Measurements from ENCODE around the gene CARS2.

CARS2 gene

DNA sequence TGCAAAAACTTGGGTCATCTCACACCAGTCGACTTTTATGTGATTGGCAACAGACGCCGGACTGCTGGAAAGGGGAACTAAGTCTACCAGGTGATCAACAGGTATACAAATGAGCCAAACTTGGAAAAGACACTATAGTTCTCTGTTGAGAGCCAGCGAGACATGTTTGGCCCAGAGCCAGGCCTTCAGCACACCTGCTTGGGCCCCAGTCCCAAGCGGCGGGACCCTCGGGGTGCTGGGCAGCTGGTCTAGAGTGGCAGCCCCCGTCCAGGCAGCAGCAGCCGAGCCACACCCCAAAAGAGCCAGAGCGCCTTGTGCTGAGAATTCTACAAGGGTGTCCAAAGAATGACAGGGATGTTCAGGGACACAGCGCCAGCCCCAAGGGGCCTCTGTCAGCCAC is 62.6 kb downstream of the CARS2 start:
- no peak for TF ChIP-seq Cebpa-rat (IDR thresholded peaks at IDR 0.05)
- no peaks in the 10 kb centered on the region for H3K9me3 ChIP-seq (replicated peaks in 1 of 11)
- no peak overlapping the region for H3K4me3 ChIP-seq
- H3K4me2 ChIP-seq, result no peak overlapping the region
- peaks cover 5 to 96% (median 77%) of the 10 kb centered on the region in 11 experiments; a peak in 21 of 22 replicates for H4K20me1 ChIP-seq
- no peak overlapping the region for H3K9ac ChIP-seq
- H3K4me1 ChIP-seq, result peaks cover 4 to 44% (median 35%) of the 10 kb centered on the region in 10 experiments; a peak in 18 of 20 replicates
- H3K36me3 ChIP-seq, result peaks cover 54 to 91% (median 68%) of the 10 kb centered on the region in 11 experiments
- H3K27me3 ChIP-seq, result no peaks in the 10 kb centered on the region
- H3K27ac ChIP-seq, result no peak overlapping the region

DNA sequence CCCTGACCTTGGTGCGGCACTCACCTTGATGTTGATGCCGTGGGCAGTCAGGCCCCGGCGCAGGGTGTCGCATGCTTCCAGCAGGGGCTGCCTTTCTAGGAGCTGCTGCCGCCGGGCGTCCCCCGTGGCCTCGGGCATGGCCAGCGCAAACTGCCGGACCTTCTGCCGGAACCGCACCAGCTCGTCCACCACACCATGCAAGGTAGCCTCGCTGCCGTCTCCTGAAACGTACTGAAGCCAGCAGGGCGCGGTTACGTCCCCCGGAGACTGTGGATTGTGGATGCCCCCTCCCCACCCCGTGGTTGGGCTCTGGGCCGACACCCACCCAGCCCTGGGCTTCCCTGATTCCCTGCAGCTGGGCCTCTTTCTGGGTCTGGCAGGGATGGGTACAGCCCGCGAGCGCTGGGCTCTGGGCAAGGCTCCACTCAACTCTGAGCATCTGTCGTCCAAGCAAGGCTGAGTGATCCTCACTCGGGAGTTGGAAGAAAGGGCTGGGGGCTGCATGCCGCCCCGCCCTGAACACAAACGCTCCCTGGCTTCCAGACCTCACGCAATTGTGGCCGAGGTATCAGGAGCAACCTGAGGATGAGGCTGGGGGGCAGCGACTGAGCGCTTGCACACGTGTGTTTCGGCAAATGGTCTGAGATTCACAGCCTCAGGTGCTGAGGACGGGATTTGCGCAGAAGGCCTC is 63.5 kb downstream of the CARS2 start:
- peaks cover 63 to 98% (median 77%) of the 10 kb centered on the region in 11 experiments for H3K36me3 ChIP-seq
- no peaks in the 10 kb centered on the region for H3K27me3 ChIP-seq
- peaks cover 10 to 97% (median 82%) of the 10 kb centered on the region in 11 experiments; a peak in 21 of 22 replicates for H4K20me1 ChIP-seq
- H3K9ac ChIP-seq, result 0 out of 22 replicates have a peak overlapping the region, but pooled peaks of 1 of the 11 experiments have one; percentile 15
- peaks cover 4 to 35% (median 26%) of the 10 kb centered on the region in 10 experiments; a peak in 18 of 20 replicates for H3K4me1 ChIP-seq
- H3K4me2 ChIP-seq, result no peak overlapping the region
- no peaks in the 10 kb centered on the region for H3K9me3 ChIP-seq (replicated peaks in 1 of 11)
- H3K27ac ChIP-seq, result no peak overlapping the region
- no peak overlapping the region for H3K4me3 ChIP-seq
- TF ChIP-seq Cebpa-rat (IDR thresholded peaks at IDR 0.05), result no peak

DNA sequence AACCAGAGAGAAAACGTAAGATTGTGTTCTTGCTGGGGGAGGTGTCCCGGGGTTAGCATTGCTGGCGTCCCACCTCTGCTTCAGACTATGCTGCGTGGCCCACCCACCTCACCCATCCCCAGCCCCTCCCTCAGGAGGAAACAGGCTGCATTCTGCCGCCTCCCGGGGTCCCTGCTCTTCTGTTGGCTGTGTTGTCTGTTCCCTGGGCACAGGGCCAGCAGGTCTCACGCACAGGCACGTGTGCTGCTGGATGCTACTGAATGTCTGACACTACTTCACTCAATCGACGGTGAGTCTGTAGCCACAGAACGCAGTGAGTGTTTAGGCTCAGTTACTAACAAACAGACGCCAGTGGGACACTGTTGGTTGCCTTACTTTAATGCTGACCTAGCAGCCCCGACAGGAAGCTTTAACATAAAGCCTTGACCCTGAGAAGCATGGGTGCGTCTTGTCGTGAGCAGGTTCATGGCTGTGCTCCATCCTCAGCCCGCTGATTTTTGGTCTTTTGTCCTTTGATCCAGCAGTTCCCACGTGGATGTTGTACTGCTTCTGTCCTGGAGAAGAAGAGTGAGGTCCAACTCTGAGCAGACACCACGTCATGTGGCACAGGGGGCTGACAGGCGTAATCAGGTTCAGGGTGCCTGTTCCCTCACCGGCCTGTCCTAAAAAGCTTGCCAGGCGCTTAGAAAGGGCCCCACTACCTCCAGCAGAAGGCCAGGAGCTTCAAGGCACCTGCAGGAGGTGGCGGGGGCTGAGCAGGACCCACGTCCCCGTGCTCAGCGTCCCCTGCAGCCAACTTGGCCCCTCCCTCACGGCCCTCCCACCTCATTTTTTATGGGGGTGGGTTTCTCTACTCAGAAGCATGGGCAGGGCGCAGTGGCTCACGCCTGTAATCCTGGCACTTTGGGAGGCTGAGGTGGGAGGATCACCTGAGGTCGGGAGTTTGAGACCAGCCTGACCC is 64.6 kb downstream of the CARS2 start:
- peaks cover 4 to 32% (median 24%) of the 10 kb centered on the region in 10 experiments; a peak in 18 of 20 replicates for H3K4me1 ChIP-seq
- no peak overlapping the region; a peak in 2 of 22 replicates for H3K4me2 ChIP-seq
- no peak overlapping the region for H3K4me3 ChIP-seq
- no peaks in the 10 kb centered on the region for H3K9me3 ChIP-seq (replicated peaks in 1 of 11)
- no peaks in the 10 kb centered on the region for H3K27me3 ChIP-seq
- H3K9ac ChIP-seq, result peak overlapping the region in 1 of 11 experiments; percentile 26; a peak in 1 of 22 replicates
- peaks cover 74 to 98% (median 88%) of the 10 kb centered on the region in 11 experiments for H3K36me3 ChIP-seq
- peak overlapping the region in 1 of 11 experiments; percentile 43; a peak in 1 of 22 replicates for H3K27ac ChIP-seq
- no peak for TF ChIP-seq Cebpa-rat (IDR thresholded peaks at IDR 0.05)
- H4K20me1 ChIP-seq, result peaks cover 14 to 97% (median 80%) of the 10 kb centered on the region in 11 experiments; a peak in 21 of 22 replicates

DNA sequence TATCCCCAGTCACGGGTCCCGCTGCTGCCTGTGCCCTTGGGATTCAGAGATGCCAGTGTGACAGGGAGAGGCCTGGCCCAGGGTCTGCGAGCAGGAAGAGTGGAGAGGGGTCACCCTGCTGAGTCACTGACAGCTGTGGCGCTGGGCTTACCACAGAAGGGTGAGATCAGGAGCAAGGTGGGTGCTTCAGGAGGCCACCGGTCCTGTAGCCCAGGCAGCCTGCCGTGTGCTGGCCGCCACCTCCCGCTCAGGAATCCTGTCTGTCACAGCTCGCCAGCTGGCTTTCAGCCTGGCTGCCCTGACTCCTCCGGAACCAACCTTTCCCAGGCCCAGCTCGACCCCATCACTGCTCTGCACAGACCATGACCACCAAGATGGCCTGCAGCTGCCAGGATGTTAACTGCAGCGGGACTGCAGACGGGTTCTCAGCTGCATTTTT is 65.3 kb downstream of the CARS2 start:
- Histone ChIP-seq H3K4me1 (peaks cover 4 to 25% (median 21%) of the 10 kb centered on the region in 10 experiments; a peak in 18 of 20 replicates), H3K36me3 (peaks cover 82 to 99% (median 92%) of the 10 kb centered on the region in 11 experiments), H3K27ac (peak overlapping the region in 4 of 11 experiments; percentile 8 to 43 (median 18); a peak in 3 of 22 replicates), H4K20me1 (peaks cover 14 to 97% (median 81%) of the 10 kb centered on the region in 11 experiments; a peak in 21 of 22 replicates), H3K27me3 (no peaks in the 10 kb centered on the region), H3K4me3 (no peak overlapping the region), H3K4me2 (peak overlapping the region in 5 of 11 experiments; percentile 26 to 44 (median 33); a peak in 11 of 22 replicates), H3K9me3 (replicated peaks in 1 of 11) (no peaks in the 10 kb centered on the region), H3K9ac (peak overlapping the region in 5 of 11 experiments; percentile 18 to 41 (median 26); a peak in 3 of 22 replicates)
- no peak for TF ChIP-seq Cebpa-rat (IDR thresholded peaks at IDR 0.05)

DNA sequence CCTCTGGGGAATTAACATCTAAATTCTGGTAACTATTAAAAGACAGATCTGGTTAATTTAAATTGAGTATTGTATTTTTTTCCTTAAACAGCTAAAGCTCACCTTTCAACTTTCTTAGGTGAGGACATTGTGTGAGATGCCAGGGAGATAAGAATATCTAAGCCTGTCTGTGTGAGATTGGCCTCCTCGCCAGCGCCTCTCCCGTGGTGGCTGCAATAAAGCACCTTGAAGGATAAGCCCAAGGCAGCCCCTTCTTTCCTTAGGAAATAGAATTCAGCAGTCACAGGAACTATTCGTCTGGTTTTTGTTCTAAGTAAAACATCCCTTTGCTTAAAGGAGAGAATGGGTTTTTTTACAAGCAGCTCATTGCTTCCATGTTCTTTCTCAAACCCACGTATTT is 66.0 kb downstream of the CARS2 start:
- H3K27me3 ChIP-seq, result no peaks in the 10 kb centered on the region
- H3K4me2 ChIP-seq, result peak overlapping the region in 2 of 11 experiments; percentile 33 to 42; a peak in 3 of 22 replicates
- TF ChIP-seq Cebpa-rat (IDR thresholded peaks at IDR 0.05), result no peak
- H3K4me1 ChIP-seq, result peaks cover 4 to 18% (median 15%) of the 10 kb centered on the region in 10 experiments; a peak in 18 of 20 replicates
- H4K20me1 ChIP-seq, result peaks cover 15 to 97% (median 81%) of the 10 kb centered on the region in 11 experiments; a peak in 21 of 22 replicates
- peaks cover 88 to 99% (median 96%) of the 10 kb centered on the region in 11 experiments for H3K36me3 ChIP-seq
- no peaks in the 10 kb centered on the region for H3K9me3 ChIP-seq (replicated peaks in 1 of 11)
- H3K9ac ChIP-seq, result 0 out of 22 replicates have a peak overlapping the region, but pooled peaks of 2 of the 11 experiments have one; percentile 18 to 27
- H3K27ac ChIP-seq, result peak overlapping the region in 2 of 11 experiments; percentile 10 to 43; a peak in 1 of 22 replicates
- H3K4me3 ChIP-seq, result no peak overlapping the region

DNA sequence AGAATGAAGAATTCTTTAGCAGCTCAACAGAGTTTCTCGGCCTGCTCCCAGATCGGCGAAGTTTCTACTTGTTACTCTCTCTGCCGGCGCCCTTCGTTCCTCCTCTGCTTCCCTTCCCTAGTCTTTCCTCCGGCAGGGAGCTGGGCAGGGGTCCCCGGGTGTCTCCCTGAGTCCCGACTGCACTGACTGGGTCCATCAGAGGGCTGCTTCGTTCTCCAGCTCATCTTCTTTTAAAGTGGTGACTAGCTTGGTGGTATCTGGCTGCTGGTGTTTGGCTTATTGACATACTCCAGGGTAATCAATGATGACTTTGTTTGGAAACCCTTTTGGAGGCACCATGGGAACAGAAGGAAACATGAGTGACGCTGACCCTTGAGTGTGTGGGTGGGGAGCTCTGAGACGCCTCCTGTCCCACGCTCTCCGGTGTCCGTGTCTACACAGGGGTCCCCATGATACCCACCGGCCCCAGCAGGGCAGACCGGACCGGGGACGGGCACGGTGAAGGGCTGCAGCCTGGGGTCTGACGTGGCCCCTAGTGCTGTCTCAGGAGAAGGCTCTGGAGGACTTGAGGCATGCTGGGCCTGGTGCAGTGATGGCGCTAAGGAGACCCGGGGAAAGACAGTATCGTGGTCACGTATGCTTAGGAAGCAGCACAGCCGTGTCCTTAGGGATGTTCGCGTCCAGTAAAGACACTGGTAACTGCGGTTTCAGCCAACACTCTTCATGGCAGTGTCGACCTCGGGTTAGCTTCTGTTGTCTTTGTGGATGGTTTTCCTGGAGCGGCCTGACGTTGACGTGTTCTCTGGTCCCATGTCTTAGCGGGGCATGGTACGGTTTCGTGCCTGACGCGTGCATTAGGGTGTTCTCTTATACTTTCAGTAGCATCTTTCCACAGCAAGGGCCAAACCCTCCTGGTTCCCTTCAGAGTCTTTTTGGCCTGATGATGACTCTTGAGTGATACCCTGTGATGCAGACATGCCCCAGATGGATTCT is 66.8 kb downstream of the CARS2 start:
- H3K4me1 ChIP-seq, result peaks cover 0 to 11% (median 8%) of the 10 kb centered on the region in 10 experiments; a peak in 13 of 20 replicates
- no peak overlapping the region for H3K9ac ChIP-seq
- no peaks in the 10 kb centered on the region for H3K27me3 ChIP-seq
- no peak overlapping the region for H3K4me2 ChIP-seq
- no peaks in the 10 kb centered on the region for H3K9me3 ChIP-seq (replicated peaks in 1 of 11)
- H4K20me1 ChIP-seq, result peaks cover 23 to 97% (median 82%) of the 10 kb centered on the region in 11 experiments; a peak in 21 of 22 replicates
- peaks cover 91 to 100% (median 99%) of the 10 kb centered on the region in 11 experiments for H3K36me3 ChIP-seq
- no peak for TF ChIP-seq Cebpa-rat (IDR thresholded peaks at IDR 0.05)
- H3K4me3 ChIP-seq, result no peak overlapping the region
- H3K27ac ChIP-seq, result no peak overlapping the region

- H3K36me3 ChIP-seq, result peaks cover 88 to 99% (median 96%) of the 10 kb centered on the region in 11 experiments
- H3K9me3 ChIP-seq (replicated peaks in 1 of 11), result no peaks in the 10 kb centered on the region
- no peak overlapping the region for H3K4me3 ChIP-seq
- H3K4me2 ChIP-seq, result no peak overlapping the region
- H3K9ac ChIP-seq, result no peak overlapping the region
- H3K27me3 ChIP-seq, result no peaks in the 10 kb centered on the region
- peaks cover 0 to 11% (median 8%) of the 10 kb centered on the region in 10 experiments; a peak in 13 of 20 replicates for H3K4me1 ChIP-seq
- TF ChIP-seq Cebpa-rat (IDR thresholded peaks at IDR 0.05), result no peak
- H3K27ac ChIP-seq, result no peak overlapping the region
- H4K20me1 ChIP-seq, result peaks cover 28 to 98% (median 81%) of the 10 kb centered on the region in 11 experiments; a peak in 21 of 22 replicates
Observed at GRCh38 chr13:110638257-110638656, 67.7 kb downstream of the CARS2 start.
